DOHH2 (cell line): Measurements from ENCODE around the gene NT5DC1.

ENCODE experiments used
- CTCF ChIP-seq: fragments of 200-600 bp; sonication (generic); IDR thresholded peaks from one replicate; pipeline ENCODE4 v1.5.1; 2014; ENCODE audit warnings: antibody characterized with exemption, mild to moderate bottlenecking, low read depth, low read length; ENCODE audit not compliant: poor library complexity, severe bottlenecking
- EZH2phosphoT487 ChIP-seq: fragments of 200-600 bp; sonication (generic); IDR thresholded peaks from 2 replicates; pipeline ENCODE4 v1.6.1; 2017; ENCODE audit warnings: borderline replicate concordance, mild to moderate bottlenecking, antibody characterized with exemption, low read length, moderate library complexity, mixed read lengths

- TF ChIP-seq CTCF (no peak), EZH2phosphoT487 (no peak)
Observed at GRCh38 chr6:116246089-116246488, 145.4 kb downstream of the NT5DC1 start.
